Muscle of leg (tissue), 11 donors: ENCODE results near the gene ACAD9. TPM values are rescaled to one million over a fixed set of nuclear protein-coding genes. Genes with fewer than 3 reads are reported as not detected.

ENCODE experiments used
- DNase-seq: peaks from one replicate; pipeline ENCODE4 v3.0.0; 2013
- H3K27ac ChIP-seq: one replicate; pipeline ENCODE4 v1.5.1; 2013; ENCODE audit warnings: mild to moderate bottlenecking, low read length, control low read depth
- H3K27me3 ChIP-seq: one replicate; pipeline ENCODE4 v1.6.1; 2013; ENCODE audit warnings: low read length; ENCODE audit not compliant: control insufficient read depth, insufficient read depth
- H3K36me3 ChIP-seq: one replicate; pipeline ENCODE4 v1.6.1; 2013; ENCODE audit warnings: low read length; ENCODE audit not compliant: control insufficient read depth, insufficient read depth
- H3K4me1 ChIP-seq: one replicate; pipeline ENCODE4 v1.6.1; 2013; ENCODE audit warnings: low read length; ENCODE audit not compliant: control insufficient read depth, insufficient read depth
- H3K4me3 ChIP-seq: one replicate; pipeline ENCODE4 v1.5.1; 2013; ENCODE audit warnings: low read length, control low read depth
- H3K9me3 ChIP-seq: replicated peaks from 2 replicates; pipeline ENCODE4 v1.6.1; 2013; ENCODE audit warnings: low read depth, low read length; ENCODE audit not compliant: control insufficient read depth
- WGBS: methylation state at CpG from one replicate; pipeline ENCODE4 v1.1.5; 2013; ENCODE audit warnings: missing lambda C conversion rate; ENCODE audit not compliant: insufficient coverage; 5-methylcytosine and 5-hydroxymethylcytosine counted together
- polyA plus RNA-seq, 8 donors: library from polyadenylated mRNA; unstranded; fragments of 120-200 nt; gene quantifications; one replicate each; pipeline versions ENCODE4 v1.2.1 to v1.2.3, GENCODE V29; 2013; ENCODE audit warnings: inconsistent platforms in 1 of 8, low replicate concordance in 1 of 8; ENCODE audit not compliant: insufficient read length in 8 of 8, insufficient read depth in 1 of 8
- total RNA-seq: library from RNA; stranded (reverse); fragments of 120-200 nt; gene quantifications from one replicate; pipeline ENCODE4 v1.2.4, GENCODE V29; 2013

Gene ACAD9
- total and polyA plus RNA-seq, 9 donors = 22.7 to 30.4 (median 25.6) TPM

DNA sequence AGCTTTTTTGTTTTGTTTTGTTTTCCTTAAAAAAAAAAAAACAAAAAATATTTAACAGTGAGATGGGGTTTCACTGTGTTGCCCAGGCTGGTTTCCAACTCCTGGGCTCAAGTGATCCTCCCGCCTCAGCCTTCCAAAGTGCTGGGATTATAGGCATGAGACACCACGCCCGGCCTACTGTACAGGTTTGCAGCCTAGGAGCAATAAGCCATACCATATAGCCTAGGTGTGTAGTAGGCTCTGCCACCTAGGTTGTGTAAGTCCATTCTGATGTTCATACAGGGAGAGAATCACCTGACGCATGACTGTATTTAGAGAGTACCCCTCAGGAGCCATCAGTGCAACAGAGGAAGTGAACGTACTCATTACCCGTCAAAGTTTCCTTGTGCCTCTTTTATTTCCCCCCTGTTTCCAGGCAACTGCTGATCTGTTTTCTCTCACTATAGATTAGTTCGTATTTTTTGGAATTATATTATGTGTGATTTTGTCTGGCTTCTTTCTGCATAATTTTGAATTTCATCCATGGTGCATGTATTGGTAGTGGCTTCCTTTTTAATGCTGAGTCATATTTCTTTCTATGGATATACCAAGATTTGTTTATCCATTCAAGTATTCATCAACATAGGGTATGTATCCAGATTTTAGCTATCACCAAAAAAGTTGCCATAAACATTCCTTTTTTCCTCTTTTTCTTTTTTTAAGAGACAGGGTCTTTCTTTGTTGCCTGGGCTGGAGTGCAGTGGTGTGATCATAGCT, 9.9 kb downstream of the ACAD9 start:
- H3K9me3 ChIP-seq = no peaks in the 10 kb centered on the region
- DNase-seq = no peak
- no peak overlapping the region for H3K4me3 ChIP-seq
- no peaks in the 10 kb centered on the region for H3K27me3 ChIP-seq
- no peak overlapping the region for H3K27ac ChIP-seq
- H3K4me1 ChIP-seq = no peaks in the 10 kb centered on the region
- WGBS = no CpG with 5 or more reads among the region's 7 CpGs
- H3K36me3 ChIP-seq = peaks cover 31% of the 10 kb centered on the region

DNA sequence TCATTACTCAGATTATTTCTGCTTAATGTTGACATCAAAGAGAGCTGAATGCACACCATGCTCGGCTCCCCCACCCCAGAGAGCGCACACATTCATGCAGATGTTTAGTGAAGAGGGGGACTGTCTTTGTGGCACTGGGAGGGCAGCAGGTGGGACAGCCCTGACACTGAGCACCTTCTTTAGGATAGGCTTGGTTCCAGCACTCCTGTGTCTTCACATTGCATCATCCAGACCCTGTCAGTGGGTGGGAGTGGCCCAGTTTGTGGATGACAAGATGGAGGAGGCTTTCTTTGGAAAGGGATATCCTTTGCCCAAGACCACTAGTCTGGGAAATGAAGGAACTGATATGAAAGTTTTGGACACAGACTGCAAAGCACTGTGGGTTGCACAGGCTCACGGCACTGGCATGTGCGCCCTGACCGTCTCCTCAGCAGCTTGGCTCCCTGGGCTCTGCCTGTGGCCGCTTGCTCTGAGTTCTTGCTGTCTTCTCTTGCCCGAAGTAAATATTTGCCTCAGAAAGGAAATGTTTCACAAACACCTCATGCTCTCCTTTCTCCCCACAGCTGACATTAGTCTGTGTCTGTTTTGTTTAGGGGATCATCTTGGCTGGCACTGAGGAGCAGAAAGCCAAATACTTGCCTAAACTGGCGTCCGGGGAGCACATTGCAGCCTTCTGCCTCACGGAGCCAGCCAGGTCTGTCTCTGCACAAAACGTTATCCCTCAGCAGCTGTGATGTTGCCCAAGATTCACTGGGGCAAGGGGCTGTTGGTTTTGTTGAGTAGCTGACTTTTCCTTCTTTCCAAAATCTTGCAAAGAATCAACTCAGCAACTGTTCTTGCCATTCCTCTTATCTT, 16.6 kb downstream of the ACAD9 start:
- WGBS = 100% methylated on average over 6 of the region's 11 CpGs
- Histone ChIP-seq H3K9me3 (no peaks in the 10 kb centered on the region), H3K4me1 (no peaks in the 10 kb centered on the region), H3K36me3 (peaks cover 69% of the 10 kb centered on the region), H3K27ac (no peak overlapping the region), H3K4me3 (no peak overlapping the region), H3K27me3 (no peaks in the 10 kb centered on the region)
- DNase-seq = no peak

DNA sequence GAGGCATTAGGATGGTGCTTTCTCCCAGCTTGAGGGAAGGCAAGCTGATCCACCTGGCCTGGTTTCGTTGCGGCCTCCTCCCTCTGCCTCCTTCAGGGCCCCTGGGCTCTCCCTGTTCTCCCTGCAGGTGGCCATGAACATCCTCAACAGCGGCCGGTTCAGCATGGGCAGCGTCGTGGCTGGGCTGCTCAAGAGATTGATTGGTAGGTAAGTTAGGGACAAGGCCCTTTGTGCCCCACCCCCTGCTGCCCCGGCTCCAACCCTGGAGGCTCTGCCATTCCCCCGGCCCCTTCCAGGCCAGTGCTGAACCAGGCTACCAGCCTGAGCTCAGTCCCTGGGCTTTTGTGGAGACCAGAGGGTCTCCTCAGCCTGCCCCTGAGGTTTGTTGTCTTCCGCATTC, 23.0 kb downstream of the ACAD9 start:
- DNase-seq = no peak
- Histone ChIP-seq H3K27ac (no peak overlapping the region), H3K9me3 (no peaks in the 10 kb centered on the region), H3K27me3 (no peaks in the 10 kb centered on the region), H3K4me3 (no peak overlapping the region), H3K36me3 (peaks cover 91% of the 10 kb centered on the region), H3K4me1 (no peaks in the 10 kb centered on the region)
- 85% methylated on average over 6 of the region's 9 CpGs for WGBS

DNA sequence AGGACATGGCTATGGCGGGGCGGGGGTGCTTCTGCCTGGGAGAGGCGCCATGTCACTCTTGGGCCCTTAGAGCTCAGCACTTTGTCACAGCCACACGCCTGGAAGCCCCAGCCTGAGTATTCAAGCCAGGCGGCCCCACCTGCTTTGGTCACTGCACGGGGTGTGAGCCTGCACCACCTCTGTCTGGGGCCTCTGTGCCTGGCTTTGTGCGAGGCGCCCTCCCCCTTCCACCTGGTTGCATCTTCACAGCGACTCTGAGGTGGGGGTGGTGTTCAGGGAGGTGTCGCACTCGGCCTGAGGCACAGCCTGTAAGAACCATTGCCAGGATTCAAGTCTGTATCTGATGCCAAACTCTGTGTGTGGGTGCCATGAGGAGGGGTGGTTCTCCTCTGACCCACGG, 24.1 kb downstream of the ACAD9 start:
- no peak overlapping the region for H3K27ac ChIP-seq
- H3K27me3 ChIP-seq = no peaks in the 10 kb centered on the region
- no peaks in the 10 kb centered on the region for H3K9me3 ChIP-seq
- no peak for DNase-seq
- 86% methylated on average over 8 of the region's 12 CpGs for WGBS
- peaks cover 91% of the 10 kb centered on the region for H3K36me3 ChIP-seq
- H3K4me3 ChIP-seq = no peak overlapping the region
- no peaks in the 10 kb centered on the region for H3K4me1 ChIP-seq

DNA sequence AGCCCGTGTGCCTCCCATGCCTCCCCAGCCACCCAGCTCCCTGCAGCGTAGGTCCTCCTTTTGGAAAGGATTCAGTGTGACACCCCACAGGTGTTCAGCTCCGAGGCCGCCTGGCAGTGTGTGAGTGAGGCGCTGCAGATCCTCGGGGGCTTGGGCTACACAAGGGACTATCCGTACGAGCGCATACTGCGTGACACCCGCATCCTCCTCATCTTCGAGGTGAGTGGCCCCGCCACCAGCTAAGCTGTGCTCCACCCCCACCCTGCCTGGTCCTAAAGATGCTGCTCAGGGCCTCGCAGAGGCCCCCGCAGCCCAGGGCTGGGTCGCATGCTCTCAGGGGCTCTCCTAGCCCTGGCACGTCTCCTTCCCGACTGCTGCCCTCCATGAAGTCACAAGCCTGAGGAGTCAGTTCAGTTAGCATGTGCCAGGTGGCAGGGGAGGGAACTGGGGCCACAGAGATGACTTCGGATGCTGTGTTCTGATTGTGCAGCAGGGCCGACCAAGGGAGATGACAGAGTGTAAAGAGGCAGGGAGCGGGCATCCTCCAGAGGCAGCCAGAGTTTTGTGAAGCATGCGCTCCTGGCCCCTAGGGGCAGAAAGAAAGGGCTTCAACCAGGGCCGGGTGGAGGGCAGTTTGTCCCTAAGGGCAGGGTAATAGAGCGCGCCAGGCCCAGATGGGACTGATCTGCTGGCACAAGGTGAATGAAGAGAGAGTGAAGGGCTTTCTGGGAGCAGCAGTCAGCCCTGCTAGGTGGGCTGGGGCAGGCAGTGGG, 26.8 kb downstream of the ACAD9 start:
- Histone ChIP-seq H3K27ac (no peak overlapping the region), H3K9me3 (no peaks in the 10 kb centered on the region), H3K36me3 (peaks cover 98% of the 10 kb centered on the region), H3K4me1 (no peaks in the 10 kb centered on the region), H3K4me3 (no peak overlapping the region), H3K27me3 (no peaks in the 10 kb centered on the region)
- WGBS = 90% methylated on average over 22 of the region's 25 CpGs
- no peak for DNase-seq

DNA sequence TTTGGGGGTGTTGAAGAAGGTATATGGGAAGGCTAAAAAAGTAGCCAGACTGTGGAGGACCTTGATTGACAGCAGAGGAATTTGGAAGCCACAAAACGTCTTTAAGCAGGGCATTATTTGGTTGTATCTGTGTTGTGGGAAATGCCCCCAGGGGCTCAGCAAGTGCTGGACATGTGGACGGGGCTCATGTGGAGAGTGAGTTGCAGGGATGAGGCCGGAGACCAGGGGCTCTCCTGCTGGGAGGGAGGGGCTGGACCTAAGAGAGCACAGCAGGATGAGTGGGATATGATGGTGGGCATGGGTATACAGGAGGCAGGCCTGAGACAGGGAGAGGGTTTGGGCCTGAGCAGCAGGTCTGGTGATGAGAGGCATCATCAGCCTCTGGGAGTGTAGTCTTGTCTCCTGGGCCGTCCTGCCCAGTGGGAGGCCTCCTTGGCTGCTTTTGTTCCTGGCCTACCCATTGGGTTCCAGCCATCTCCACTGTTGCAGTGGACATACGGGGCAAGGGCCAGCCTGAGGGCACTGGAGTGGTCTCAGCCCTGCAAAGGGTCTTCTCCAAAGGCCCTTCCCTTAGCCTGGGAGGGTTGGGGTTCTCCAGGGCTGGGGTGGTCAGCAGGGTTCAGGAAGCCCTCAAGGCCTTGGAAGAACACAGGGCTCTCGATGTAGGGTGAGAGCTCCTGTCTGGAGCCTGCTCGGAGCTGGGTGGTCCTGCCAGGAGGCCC, 27.5 kb downstream of the ACAD9 start:
- H3K27ac ChIP-seq = no peak overlapping the region
- H3K36me3 ChIP-seq = peaks cover 96% of the 10 kb centered on the region
- H3K27me3 ChIP-seq = no peaks in the 10 kb centered on the region
- no peak overlapping the region for H3K4me3 ChIP-seq
- no peaks in the 10 kb centered on the region for H3K4me1 ChIP-seq
- WGBS = 75% methylated on average over 7 of the region's 7 CpGs
- no peak for DNase-seq
- no peaks in the 10 kb centered on the region for H3K9me3 ChIP-seq

DNA sequence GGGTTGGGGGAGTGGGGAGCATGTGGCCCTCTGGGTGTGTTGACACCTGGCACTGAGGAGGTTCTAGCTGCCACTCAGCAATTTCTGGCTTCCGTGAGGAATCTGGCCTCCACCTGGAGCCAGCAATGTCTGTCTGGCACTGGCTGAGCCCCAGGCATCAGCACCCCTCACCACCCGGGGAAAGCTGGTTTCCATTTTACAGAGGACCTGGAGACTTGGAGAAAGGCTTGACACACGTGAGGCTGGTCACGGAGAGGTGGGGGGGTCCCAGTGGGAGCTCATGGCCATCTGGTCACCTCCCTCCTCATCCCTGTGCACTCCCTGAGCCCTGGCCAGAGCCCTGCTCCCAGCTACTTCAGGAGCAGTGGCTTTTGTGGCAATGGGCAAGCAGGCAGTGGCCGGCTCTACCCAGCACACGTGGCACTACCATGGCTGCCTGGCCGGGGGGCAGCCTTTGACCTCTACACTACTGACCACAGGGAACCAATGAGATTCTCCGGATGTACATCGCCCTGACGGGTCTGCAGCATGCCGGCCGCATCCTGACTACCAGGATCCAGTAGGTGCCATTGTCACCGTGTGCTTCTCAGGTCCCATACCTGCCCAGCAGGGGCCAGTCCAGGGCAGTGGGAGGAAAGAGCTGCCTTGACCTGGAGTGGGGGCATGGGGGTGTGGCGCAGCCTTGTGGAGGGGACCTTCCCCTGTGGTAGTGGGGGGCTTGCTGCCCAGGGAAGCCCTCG, 28.5 kb downstream of the ACAD9 start:
- H3K27ac ChIP-seq = no peak overlapping the region
- WGBS = 89% methylated on average over 10 of the region's 15 CpGs
- no peak overlapping the region for H3K4me3 ChIP-seq
- no peaks in the 10 kb centered on the region for H3K27me3 ChIP-seq
- no peaks in the 10 kb centered on the region for H3K9me3 ChIP-seq
- no peaks in the 10 kb centered on the region for H3K4me1 ChIP-seq
- no peak for DNase-seq
- H3K36me3 ChIP-seq = peaks cover 96% of the 10 kb centered on the region

DNA sequence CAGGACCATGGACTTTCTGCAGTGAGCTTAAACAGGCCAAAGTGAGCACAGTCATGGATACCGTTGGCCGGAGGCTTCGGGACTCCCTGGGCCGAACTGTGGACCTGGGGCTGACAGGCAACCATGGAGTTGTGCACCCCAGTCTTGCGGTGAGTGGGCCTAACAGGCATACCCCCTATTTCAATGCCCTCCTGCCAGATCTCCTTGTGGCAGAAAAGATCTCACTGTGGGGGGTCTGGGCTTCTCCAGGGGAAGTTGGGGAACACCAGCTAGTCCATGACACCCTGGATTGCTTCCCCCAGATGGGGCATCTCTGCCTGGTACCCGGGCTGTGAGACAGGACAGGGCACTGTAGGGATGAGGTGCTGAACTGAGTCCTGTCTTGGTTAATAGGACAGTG, 29.5 kb downstream of the ACAD9 start:
- Histone ChIP-seq H3K4me1 (no peaks in the 10 kb centered on the region), H3K27ac (no peak overlapping the region), H3K27me3 (no peaks in the 10 kb centered on the region), H3K36me3 (peaks cover 96% of the 10 kb centered on the region), H3K4me3 (no peak overlapping the region), H3K9me3 (no peaks in the 10 kb centered on the region)
- 100% methylated on average over 5 of the region's 6 CpGs for WGBS
- DNase-seq = no peak

DNA sequence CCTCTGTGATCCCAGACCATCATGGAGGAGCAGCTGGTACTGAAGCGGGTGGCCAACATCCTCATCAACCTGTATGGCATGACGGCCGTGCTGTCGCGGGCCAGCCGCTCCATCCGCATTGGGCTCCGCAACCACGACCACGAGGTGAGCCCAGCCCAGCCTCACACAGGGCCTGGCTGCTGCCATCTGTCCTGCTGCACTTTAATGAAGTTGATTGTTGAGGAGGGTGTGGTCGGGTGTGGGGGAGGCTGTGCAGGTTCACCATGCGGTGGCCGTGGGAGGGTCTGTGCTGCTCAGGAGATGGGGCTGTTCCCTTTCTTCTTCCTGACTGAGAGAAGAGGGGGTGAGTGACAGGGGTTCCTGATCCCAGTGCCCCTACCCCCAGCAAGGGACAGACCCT, 30.6 kb downstream of the ACAD9 start:
- WGBS = 96% methylated on average over 11 of the region's 13 CpGs
- no peak for DNase-seq
- no peak overlapping the region for H3K27ac ChIP-seq

More for the DNA sequence above, 30.6 kb downstream of the ACAD9 start:
- Histone ChIP-seq H3K36me3 (peaks cover 97% of the 10 kb centered on the region), H3K27me3 (no peaks in the 10 kb centered on the region), H3K4me3 (no peak overlapping the region), H3K9me3 (no peaks in the 10 kb centered on the region), H3K4me1 (no peaks in the 10 kb centered on the region)
